A549 (cell line): Measurements from ENCODE around the gene DIP2C.

Source experiments
- CTCF ChIP-seq: fragments of >200 bp; sonication (Bioruptor Twin); formaldehyde crosslinking; IDR thresholded peaks from 3 replicates; pipeline ENCODE4 v1.5.1; 2016
- FOSL2 ChIP-seq, 2 experiments: fragments of 450-650 bp in 1 of 2; fragments of >200 bp in 1 of 2; sonication (Bioruptor Twin) in 1 of 2; formaldehyde crosslinking; IDR thresholded peaks; 2 replicates each; pipeline versions ENCODE4 v1.5.0 to v1.6.1; 2016 to 2020; ENCODE audit warnings: mild to moderate bottlenecking in 1 of 2, moderate library complexity in 1 of 2
- JUN ChIP-seq, 2 experiments: fragments of >200 bp; sonication (Bioruptor Twin); formaldehyde crosslinking; IDR thresholded peaks; 2 replicates in 1 of 2; 3 replicates in 1 of 2; pipeline ENCODE4 v1.6.1; 2016 to 2017
- MAX ChIP-seq: IDR thresholded peaks from 2 replicates; pipeline ENCODE4 v1.6.1; 2012
- POLR2A ChIP-seq: IDR thresholded peaks from 2 replicates; pipeline ENCODE4 v1.6.1; 2012; ENCODE audit warnings: mild to moderate bottlenecking, low read length
- REST ChIP-seq: fragments of 200-600 bp; sonication (generic); IDR thresholded peaks from 2 replicates; pipeline ENCODE4 v1.6.1; 2016; ENCODE audit warnings: antibody characterized with exemption, mild to moderate bottlenecking, moderate library complexity
- SMC3 ChIP-seq: fragments of >200 bp; sonication (Bioruptor Twin); formaldehyde crosslinking; IDR thresholded peaks from 3 replicates; pipeline ENCODE4 v1.6.1; 2018; ENCODE audit warnings: inconsistent platforms
- TFCP2L1 ChIP-seq: fragments of 250-450 bp; sonication (Bioruptor Pico); IDR thresholded peaks from 2 replicates; pipeline ENCODE4 v1.5.0; 2021; ENCODE audit warnings: mild to moderate bottlenecking

- no peak for TF ChIP-seq JUN (IDR thresholded peaks at IDR 0.05)
- no peak for TF ChIP-seq CTCF
- TF ChIP-seq POLR2A: no peak
- no peak for TF ChIP-seq FOSL2 (IDR thresholded peaks at IDR 0.05)
- no peak for TF ChIP-seq FOSL2 (CRISPR knock-in tag; IDR thresholded peaks at IDR 0.05)
- TF ChIP-seq REST: no peak
- TF ChIP-seq SMC3: no peak
- no peak for TF ChIP-seq MAX
- TF ChIP-seq TFCP2L1 (CRISPR knock-in tag): no peak
Observed at GRCh38 chr10:359093-359492, 330.4 kb downstream of the DIP2C start.
